ENCODE data around the gene HSPA9. TPM values are rescaled to one million over a fixed set of nuclear protein-coding genes. Genes with fewer than 3 reads are reported as not detected.

The HSPA9 gene
- 100 to 1,000 TPM; 128 to 254 (median 154) TPM for total RNA-seq

DNA sequence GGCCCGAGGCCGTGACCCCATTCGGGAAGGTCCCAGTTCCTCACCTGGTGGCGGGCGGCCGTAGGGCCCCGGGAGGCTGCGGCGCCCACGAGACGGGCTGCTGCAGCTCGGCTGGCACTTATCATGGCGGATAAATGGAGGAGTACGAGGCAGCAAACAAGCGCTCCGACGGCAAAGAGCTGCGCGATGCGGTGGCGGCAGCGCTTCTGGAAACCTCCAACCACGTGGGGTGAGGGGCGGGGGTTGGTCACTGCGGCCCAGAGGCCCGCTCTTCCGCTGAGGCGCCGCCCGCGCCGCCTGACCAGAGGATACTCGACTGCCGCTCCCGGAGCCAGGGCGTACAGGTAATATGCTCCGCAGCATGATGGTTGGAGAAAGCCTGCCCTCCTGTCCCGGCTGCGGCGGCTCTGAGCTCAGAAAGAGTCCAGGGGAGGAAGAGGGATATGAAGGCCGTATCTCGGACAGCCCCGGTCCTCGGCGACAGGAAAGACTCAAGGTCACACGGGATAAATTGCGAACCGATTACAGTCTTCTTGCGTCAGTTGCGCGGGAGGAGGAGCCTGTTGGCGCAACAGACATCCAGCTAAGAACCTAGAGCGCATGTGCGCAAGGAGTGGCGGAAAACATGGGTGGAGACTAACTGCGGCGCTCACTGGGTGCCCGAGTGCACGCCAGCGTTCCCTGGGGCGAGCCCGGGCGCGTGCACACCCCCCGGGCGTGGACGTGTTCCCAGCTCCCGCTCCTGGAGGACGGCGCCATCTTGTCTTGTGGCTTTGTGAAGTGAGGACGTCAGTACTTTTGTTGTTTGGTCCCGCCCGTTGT lies at the start of gene HSPA9:
HSPA9 (minus strand) TSS at position 208 of the 822 bp plus-strand sequence; CDS start at position 125, 83 bp downstream.
- Histone ChIP-seq H3K36me3 (no peaks in the 10 kb centered on the region), H3K4me1 (peaks cover 0 to 10% of the 10 kb centered on the region in 2 donors), H3K27me3 (no peaks in the 10 kb centered on the region), H3K9me3 (no peaks in the 10 kb centered on the region), H3K27ac (peak within 1 kb of the TSS; percentile 93 to 98), H3K4me3 (peak within 1 kb of the TSS; percentile 79 to 96)
- TF ChIP-seq POLR2A (IDR thresholded peaks at IDR 0.05), result peak; percentile 80 to 82
- TF ChIP-seq, protein P1, sequence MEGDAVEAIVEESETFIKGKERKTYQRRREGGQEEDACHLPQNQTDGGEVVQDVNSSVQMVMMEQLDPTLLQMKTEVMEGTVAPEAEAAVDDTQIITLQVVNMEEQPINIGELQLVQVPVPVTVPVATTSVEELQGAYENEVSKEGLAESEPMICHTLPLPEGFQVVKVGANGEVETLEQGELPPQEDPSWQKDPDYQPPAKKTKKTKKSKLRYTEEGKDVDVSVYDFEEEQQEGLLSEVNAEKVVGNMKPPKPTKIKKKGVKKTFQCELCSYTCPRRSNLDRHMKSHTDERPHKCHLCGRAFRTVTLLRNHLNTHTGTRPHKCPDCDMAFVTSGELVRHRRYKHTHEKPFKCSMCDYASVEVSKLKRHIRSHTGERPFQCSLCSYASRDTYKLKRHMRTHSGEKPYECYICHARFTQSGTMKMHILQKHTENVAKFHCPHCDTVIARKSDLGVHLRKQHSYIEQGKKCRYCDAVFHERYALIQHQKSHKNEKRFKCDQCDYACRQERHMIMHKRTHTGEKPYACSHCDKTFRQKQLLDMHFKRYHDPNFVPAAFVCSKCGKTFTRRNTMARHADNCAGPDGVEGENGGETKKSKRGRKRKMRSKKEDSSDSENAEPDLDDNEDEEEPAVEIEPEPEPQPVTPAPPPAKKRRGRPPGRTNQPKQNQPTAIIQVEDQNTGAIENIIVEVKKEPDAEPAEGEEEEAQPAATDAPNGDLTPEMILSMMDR (IDR thresholded peaks at IDR 0.05), result peak in 2 of 4 experiments; percentile 3 to 33
- DNase-seq, result peak; percentile 98 to 99
- intact Hi-C loops (cut with DNase I; ENCODE audit: low total_unique reads), result loop anchor here (5.0 kb wide), 1 partner anchor 177 kb away; the partner anchor contains the start of gene CTNNA1

DNA sequence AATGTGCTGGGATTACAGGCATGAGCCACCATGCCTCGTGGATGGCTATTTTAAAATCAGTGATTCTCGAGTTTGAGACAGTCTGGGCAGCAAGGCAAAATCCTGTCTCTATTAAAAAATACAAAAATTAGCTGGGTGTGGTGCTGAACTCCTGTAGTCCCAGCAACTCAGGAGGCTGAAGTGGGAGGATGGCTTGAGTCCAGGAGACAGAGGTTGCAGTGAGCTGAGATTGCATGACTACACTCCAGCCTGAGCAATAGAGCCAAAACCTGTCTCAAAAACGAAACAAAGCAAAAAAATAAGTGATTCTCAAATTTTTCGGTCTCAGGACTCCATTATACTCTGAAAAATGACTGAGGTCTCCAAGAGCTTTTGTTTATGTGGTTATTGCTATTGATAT lies 47.9 kb upstream of the HSPA9 start:
- H3K4me1 ChIP-seq, result no peaks in the 10 kb centered on the region
- DNase-seq, result peak; percentile 76 to 77
- intact Hi-C loops (cut with DNase I; ENCODE audit: low total_unique reads), result no loop called here
- TF ChIP-seq, protein P1 (IDR thresholded peaks at IDR 0.05), result no peak
- no peak for TF ChIP-seq POLR2A (IDR thresholded peaks at IDR 0.05)
- H3K4me3 ChIP-seq, result no peak overlapping the region
- H3K9me3 ChIP-seq, result no peaks in the 10 kb centered on the region
- H3K36me3 ChIP-seq, result no peaks in the 10 kb centered on the region
- no peaks in the 10 kb centered on the region for H3K27me3 ChIP-seq
- peak overlapping the region; percentile 22 to 61 for H3K27ac ChIP-seq

DNA sequence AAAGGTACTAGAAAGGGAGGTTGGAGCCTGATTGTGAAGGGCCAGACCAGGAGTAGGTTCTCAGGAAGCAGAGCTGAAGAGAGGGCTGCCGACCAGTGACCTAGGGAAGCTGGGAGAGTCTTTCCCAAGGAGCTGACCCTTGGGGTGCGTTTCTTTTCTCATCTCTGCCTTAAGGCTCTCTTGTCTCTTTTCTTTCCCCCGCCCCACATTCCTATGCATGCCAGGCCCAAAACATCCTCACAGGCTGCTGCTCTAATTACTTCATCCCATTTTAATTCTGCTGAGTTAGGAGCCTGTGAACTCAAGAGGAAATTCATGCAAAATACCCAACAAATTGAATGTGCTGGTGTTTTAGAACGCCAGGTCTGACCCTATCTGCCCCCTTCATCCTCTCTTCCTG lies 46.9 kb upstream of the HSPA9 start:
- TF ChIP-seq, protein P1 (IDR thresholded peaks at IDR 0.05), result no peak
- TF ChIP-seq POLR2A (IDR thresholded peaks at IDR 0.05), result no peak
- no peaks in the 10 kb centered on the region for H3K27me3 ChIP-seq
- no peak for DNase-seq
- intact Hi-C loops (cut with DNase I; ENCODE audit: low total_unique reads), result no loop called here
- no peaks in the 10 kb centered on the region for H3K9me3 ChIP-seq
- H3K27ac ChIP-seq, result no peak overlapping the region
- H3K4me1 ChIP-seq, result no peaks in the 10 kb centered on the region
- H3K36me3 ChIP-seq, result no peaks in the 10 kb centered on the region
- H3K4me3 ChIP-seq, result no peak overlapping the region

- H3K27me3 ChIP-seq, result no peaks in the 10 kb centered on the region
- no peak overlapping the region for H3K4me3 ChIP-seq
- H3K27ac ChIP-seq, result no peak overlapping the region
- no peaks in the 10 kb centered on the region for H3K9me3 ChIP-seq
- no peaks in the 10 kb centered on the region for H3K36me3 ChIP-seq
- no peak for DNase-seq
- H3K4me1 ChIP-seq, result no peaks in the 10 kb centered on the region
- intact Hi-C loops (cut with DNase I; ENCODE audit: low total_unique reads), result no loop called here
- no peak for TF ChIP-seq POLR2A (IDR thresholded peaks at IDR 0.05)
- TF ChIP-seq, protein P1 (IDR thresholded peaks at IDR 0.05), result no peak
Observed at GRCh38 chr5:138620663-138621224, 45.5 kb upstream of the HSPA9 start.

- H3K27me3 ChIP-seq, result no peaks in the 10 kb centered on the region
- TF ChIP-seq, protein P1 (IDR thresholded peaks at IDR 0.05), result no peak
- no peak for TF ChIP-seq POLR2A (IDR thresholded peaks at IDR 0.05)
- H3K4me1 ChIP-seq, result no peaks in the 10 kb centered on the region
Observed at GRCh38 chr5:138616508-138616907, 41.3 kb upstream of the HSPA9 start.

More at GRCh38 chr5:138616508-138616907, 41.3 kb upstream of the HSPA9 start:
- intact Hi-C loops (cut with DNase I; ENCODE audit: low total_unique reads), result no loop called here
- Histone ChIP-seq H3K36me3 (no peaks in the 10 kb centered on the region), H3K9me3 (no peaks in the 10 kb centered on the region), H3K27ac (no peak overlapping the region), H3K4me3 (no peak overlapping the region)
- no peak for DNase-seq

All from uterus (tissue), 4 donors.